OCI-M1 (cell line): ENCODE data around the gene ERCC2.
"Not testable (repeated sequence)": the region's sequence is repeated elsewhere in the genome, so short reads cannot be mapped to it uniquely, and the experiment has no call there.

Experiments
- DNase-seq: peaks from one replicate; lab custom pipeline; 2025; lab: John Stamatoyannopoulos, UW

Gene ERCC2

DNA sequence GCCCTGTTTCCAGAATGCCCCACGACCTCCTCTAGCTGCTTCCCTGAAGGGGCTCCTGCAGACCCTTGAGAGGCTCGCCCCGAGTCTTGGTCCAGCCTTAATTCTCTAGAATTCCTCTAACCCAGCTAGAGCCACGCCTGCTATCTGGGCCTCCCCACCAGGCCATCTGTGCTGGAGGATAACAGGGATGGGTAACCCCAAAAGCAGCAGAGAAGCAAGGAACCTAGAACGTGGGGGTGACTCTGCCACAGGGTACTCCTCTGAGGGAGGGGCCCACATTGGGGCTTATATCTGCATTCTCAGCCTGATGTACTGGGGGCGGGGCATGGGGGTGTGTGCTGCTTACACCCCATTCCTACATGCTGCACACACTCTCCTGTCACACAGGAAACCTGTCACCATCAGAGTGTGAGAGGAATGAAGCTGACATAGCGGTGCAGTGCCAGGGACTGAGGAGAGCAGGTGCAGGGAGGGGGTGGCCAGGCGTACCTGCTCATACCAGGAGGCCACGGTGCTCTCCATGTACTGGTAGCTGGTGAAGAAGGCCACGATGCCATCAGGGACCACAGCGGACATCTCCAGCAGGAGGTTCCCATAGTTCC, 16.0 kb downstream of the ERCC2 start:
- DNase-seq = no peak

DNA sequence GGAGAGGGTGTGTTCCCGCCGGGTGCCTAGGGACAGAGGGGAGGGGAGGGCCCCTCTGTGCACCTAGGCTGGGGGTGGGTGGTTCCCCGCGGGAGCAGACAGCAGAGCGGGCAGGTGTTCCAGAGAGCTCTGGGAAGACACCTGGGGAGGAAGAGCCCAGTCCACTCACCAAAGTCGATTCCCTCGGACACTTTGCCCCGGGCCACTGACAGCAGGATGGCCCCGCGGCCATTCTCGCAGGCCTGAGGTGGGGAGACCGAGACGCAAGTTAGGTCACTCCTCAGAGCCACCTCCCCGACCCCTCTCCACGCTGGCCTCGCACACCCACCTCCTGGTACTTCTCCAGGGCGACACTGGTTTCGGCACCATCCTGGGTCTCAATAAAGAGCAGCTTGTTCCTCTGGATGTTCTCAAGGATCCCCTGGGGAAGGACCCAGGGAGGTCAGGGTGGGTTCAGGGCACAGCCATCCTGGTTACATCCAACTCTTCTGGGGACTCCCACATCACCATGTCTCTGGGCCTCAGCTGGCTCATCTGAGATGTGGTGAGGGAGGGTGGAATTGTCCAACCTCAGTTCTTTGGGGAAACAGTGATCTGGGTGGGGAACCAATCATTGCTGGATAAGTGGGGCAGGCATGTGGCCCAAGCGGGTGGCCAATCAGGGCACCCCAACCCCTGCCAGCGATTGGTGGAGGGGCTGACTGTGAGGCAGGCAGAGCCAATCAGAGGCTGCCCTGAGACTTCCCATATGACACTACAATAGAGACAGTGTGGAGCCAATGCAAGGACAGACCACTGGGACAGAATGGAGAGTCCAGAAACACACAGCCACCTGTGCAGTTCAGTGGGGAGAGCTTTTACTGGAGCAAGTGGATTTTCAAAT, 17.2 kb downstream of the ERCC2 start:
- DNase-seq = no peak

DNA sequence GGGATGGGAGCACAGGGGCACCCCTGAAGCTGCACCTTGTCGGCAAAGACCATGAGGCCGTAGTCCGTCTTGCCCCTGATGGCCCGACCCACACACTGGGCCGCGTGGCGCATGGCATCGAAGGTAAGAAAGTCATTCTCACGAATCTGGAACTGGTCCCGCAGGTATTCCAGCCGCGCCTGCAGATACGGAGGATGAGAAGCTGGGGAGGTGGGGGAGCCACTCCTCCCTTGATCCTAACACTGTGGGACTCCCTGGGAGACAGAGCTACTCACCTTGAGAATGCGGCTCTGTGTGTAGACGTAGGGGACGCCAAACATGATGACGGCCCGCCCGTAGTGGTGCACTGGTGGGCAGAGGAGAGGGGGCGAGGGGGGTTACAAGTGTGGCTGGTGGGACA, 17.9 kb downstream of the ERCC2 start:
- no peak for DNase-seq

DNA sequence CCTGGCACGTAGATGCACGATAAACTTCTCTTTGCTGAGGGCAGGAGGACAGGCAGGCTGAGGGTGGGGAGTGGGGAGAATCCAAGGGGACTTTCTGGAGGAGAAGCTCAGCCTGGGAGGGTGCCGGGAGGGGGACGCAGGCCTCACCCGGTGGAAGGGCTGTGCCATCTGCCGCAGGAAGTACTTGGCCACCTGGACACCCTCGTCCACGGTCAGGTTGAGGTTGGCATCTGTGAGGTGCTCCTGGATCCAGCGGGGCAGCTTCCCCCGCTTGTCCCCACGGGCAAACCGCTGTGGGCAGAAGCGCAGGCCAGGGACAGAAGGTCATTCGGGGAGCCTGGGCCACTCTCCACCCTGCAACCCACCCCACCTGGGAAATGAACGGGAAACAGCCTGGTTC, 18.3 kb downstream of the ERCC2 start:
- no peak for DNase-seq

DNA sequence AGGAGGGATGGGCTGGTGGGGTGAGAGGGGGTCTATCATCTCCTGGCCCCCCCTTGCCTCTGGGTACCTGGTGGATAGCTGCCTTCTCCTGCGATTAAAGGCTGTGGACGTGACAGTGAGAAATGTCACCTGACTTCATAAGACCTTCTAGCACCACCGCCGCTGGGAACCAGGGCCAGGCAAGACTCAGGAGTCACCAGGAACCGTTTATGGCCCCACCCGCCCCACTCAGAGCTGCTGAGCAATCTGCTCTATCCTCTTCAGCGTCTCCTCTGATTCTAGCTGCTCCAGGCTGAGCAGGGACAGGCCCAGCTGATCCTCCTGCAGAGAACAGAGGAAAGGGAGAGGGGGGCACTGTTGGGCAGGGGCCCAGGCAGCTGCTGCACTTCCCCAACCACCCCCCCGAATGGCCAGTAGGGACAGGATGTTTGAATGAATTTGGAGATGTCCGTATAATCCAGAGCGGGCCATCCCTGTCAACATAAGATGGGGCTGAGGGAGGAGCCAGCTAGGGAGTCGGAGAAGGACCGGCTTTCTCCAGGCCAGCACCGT, 18.9 kb downstream of the ERCC2 start:
- DNase-seq = no peak

DNA sequence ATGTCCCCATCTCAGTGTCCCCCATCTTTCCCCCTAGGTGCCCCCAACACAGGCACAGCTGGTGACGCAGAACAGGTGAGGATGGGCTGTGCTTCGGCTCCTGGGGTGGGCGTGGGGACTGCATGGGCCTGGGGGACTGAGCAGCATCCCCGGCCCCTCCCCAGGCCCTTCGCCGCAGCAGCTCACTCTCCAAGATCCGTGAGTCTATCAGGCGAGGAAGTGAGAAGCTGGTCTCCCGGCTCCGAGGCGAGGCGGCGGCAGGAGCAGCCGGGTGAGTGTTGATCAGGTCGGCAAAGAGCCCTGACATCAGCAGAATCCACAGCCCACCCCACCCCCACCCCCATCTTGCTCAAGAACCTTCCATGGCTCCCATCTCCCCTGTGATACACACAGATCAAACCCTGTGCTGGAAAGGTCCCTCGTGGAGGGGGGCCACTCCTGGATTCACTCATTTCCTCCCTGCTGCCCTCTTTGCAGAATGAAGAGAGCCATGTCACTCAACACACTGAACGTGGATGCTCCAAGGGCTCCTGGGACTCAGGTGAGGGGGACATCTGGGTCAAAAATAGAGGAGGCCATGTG, 19.8 kb downstream of the ERCC2 start:
- DNase-seq = no peak

DNA sequence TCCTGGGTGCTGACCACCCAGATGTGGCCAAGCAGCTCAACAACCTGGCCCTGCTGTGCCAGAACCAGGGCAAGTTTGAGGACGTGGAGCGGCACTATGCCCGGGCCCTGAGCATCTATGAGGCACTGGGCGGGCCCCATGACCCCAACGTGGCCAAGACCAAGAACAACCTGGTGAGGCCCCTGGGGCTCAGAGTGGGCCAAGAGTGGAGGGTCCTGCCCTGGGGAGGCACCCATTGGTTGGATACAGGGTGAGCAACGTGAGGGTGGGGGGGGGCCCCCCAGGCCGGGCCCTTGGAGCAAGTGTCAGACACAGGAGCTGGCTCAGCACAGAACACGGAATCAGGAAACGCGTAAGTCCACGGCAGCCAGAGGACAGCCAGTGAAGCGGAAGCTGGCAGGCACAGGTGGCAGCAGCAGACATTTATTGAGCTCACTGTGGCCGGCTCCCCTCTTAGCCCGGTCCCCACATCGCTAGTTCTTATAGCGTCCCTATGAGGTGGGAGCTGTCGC, 20.9 kb downstream of the ERCC2 start:
- no peak for DNase-seq

DNA sequence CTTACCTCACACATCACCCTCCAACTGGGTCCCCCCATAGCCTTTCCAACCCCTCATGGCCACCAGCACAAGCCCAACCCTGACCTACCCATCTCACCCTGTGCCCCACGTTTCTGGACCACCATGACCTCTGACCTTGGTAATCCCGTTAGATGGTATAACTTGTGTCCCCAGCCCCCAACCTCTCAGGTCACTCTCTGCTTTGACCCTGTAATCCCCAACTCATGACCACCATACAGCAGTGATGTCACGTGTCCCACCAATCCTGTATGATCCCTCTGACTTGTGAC, 21.3 kb downstream of the ERCC2 start:
- DNase-seq = no peak

DNA sequence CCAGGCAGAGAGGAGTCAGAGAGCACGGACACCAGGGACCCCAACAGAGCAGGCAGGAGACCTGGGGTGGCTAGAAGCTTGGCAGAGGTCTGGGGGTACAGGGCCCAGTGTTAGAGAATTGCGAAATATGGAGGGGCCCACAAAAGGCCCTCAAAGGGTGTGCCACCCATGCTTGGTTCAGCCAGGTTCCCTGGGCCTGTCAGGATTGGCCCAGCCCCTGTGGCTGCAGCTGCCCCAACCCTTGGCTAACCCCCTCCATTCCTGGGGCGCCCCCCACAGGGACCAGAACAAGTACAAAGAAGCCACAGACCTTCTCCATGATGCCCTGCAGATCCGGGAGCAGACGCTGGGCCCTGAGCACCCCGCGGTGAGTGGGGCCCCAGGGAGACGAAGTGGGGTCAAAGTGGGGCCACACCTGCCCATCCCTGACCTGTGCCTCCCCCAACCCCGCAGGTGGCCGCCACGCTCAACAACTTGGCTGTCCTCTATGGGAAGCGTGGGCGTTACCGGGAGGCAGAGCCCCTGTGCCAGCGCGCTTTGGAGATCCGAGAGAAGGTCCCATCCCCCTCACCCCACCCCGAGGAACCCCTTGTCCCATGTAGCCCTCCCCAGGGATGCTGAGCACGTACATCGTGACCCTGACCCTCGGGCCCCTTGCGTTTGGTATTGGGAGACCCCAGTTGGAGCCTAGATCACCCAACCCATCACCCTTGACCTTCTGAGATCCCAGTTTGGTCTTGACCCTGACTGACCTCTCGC, 21.8 kb downstream of the ERCC2 start:
- DNase-seq = no peak

DNA sequence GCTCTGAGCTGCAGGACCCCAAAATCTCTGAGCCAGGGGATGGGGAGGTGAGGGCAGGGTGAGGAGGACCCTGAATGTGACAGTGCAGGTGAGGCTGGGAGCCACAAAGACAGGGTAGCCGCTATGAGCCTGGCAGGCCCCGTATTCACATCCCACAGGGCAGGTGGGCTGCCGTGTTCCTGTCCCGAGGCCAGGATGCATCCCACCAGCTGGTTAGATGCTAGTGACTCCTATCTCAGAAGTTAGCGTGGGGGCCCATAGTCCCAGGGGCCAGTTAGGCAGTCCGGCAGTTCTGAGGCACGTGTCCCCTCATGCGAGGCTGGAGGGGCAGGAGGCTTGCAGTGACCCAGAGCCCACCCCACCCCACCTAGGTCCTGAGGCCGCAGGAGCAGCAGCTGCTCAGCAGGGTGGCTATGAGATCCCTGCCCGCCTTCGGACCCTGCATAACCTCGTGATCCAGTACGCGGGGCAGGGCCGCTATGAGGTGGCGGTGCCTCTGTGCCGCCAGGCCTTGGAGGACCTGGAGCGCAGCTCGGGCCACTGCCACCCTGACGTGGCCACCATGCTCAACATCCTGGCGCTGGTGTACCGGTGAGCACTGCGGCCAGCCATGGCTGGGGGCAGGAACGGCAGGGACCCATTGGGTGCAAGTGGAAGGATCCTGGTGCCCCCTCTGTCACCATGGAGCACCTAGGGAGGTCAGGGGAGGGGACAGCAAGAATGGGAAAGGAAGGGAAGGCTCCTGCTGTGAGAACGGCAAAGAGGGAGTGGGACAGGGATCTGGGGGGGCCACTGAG, 22.6 kb downstream of the ERCC2 start:
- no peak for DNase-seq

DNA sequence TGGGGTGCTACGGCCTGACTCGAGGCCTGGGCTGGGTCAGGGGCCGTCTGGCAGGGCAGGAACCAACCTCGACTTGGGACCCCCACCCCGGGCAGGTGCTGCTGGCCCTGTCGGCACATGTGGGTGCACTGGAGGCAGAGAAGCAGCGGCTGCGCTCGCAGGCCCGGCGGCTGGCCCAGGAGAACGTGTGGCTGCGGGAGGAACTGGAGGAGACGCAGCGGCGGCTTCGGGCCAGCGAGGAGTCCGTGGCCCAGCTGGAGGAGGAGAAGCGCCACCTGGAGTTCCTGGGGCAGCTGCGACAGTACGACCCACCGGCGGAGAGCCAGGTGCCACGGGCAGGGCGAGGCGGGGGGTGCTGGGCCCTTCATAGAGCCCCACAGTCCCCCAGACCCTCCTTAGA, 23.9 kb downstream of the ERCC2 start:
- DNase-seq = no peak

DNA sequence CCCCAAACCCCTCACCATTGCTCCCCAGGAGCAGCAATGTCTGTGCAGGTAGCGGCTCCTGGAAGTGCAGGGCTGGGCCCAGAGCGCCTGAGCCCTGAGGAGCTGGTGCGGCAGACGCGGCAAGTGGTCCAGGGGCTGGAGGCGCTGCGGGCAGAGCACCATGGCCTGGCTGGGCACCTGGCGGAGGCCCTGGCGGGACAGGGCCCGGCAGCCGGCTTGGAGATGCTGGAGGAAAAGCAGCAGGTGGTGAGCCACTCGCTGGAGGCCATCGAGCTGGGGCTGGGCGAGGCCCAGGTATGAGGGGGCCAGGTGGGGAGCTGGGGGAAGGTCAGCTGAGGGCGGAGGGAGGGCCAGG, 24.9 kb downstream of the ERCC2 start:
- no peak for DNase-seq

DNA sequence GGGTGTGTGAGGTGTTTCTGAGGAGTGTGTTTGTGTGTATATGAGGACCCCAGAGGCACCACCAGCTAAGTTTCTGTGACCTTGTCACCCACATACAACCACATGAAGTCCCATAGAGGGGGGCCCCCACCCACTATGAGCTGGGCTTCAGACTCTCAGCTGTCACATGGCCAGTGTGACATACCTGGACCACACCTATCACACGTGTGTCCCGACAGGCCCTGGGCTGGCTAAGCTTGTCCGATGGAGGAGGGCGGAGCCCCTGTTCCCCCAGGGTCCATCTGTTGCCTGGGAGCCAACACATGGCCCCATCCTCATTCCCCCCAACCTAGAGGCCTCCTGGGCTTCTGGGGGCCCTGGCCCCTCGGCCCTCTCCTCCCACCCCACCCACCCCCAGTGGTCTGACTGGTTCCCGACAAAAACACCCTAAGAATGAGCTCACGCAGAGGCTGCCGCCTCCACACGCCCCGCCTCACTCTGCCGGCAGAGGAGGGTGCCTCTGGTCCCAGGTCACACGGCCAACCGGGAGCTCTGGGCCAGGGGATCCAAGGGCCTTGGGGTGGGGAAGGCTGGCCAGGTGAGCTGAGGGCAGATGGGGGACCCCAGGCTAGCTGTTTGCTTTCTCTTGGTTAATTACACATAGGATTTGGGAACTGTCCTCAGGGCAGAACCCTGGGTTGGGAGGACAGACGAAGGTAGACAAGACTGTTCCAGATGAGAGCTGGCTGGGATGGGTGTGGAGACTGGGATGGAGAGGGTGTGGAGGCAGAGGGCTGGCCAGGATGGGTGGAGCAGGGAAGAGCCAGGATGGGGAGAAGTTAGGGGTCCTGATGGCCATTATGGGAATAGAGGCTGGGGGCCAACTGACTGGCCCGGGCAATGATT, 25.5 kb downstream of the ERCC2 start:
- no peak for DNase-seq

DNA sequence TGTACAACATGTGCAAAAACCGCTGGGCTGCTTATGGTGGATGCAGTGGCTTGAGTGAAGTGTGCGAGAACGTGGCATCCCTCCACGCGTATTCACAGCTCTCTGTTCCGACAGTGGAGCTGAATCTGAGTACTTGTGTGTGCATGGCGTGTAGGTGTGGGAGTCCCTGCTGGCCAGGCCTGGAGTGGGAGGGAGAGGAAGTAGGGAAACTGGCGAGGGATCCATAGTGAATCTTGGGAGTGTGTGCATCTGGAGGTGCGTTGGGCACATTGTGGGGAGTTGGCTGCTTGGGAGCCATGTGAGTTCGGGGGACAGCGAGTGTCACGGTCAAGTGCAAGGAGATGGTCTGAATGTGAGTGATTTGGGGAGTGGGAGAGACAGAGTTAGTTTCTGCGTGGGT, 27.5 kb downstream of the ERCC2 start:
- no peak for DNase-seq

DNA sequence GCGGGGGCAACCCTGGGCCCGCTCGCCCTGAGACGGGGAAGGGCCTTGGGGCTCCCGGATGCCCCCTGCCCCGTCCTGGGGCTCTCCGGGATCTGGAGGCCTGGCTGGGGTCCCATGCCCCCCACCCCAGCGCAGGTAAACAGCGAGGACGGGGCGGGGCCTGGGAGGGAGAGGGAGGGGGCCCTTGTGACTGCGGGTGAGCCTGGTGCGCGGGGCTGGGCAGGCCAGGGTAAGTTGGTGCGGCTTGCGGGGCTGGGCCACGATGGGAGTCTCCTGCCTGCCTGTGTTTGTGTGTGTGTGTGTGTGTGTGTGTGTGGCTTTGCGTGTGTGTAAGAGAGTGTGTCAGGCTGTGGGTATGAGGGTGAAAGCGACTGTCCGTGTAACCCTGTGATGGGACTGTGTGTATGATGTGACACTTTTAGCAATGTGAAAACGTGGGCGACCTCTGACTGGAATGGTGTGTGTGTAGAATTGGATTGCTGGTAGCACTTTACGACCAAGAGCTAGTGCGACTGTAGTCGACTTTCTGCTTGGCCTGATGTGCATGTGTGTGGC, 29.4 kb downstream of the ERCC2 start:
- no peak for DNase-seq

DNA sequence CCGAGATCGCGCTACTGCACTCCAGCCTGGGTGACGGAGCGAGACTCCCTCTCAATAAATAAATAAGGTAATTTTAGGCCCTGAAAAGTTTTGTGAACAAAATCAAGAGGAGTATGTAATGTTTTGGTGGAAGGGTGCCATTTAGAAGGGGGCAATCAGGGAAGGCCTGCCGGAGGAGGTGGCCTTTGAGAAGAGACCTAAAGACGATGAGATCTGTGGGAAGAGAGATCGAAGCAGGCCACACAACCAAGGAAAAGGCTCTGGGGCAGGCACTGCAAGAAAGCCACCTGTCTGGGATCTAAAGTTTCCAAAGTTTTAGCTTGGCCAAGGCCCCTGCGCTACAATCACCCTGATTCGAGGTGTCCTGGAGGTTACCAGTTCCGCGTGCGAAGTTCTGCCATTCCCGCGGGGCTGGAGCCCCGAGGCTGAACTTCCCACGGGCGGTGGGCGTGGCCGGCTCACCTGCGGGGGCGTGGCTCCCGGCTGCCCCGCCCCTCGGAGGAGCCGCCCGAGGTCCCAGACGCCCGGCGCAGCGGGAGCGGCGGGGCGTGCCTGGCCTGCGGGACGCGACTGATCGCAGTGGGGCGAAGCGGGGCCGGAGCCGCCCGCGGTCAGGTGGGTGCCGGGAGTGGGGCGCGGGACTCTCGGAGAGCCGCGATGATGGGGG, 30.0 kb downstream of the ERCC2 start, which contains the start of gene KLC3:
TSS of gene KLC3 (plus strand) at position 519 of the 667 bp plus-strand sequence. CDS start 4,792 bp downstream, outside the sequence.
- peak; percentile 31 for DNase-seq

DNA sequence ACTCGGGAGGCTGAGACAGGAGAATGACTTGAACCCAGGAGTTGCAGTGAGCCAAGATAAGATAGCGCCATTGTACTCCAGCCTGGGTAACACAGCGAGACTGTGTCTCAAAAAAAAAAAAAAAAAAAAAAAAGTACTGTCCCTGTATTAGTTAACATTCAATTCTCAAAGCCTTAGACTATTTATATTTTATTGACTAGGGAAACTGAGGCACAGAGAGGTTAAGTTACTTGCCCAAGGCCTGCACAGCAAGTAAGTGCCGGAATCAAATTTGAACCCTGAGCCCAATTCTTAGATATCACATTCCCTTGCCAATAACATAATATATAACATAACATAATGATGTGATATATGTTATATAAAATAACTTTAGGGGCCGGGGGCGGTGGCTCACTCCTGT, 30.7 kb downstream of the ERCC2 start:
- DNase-seq = no peak

DNA sequence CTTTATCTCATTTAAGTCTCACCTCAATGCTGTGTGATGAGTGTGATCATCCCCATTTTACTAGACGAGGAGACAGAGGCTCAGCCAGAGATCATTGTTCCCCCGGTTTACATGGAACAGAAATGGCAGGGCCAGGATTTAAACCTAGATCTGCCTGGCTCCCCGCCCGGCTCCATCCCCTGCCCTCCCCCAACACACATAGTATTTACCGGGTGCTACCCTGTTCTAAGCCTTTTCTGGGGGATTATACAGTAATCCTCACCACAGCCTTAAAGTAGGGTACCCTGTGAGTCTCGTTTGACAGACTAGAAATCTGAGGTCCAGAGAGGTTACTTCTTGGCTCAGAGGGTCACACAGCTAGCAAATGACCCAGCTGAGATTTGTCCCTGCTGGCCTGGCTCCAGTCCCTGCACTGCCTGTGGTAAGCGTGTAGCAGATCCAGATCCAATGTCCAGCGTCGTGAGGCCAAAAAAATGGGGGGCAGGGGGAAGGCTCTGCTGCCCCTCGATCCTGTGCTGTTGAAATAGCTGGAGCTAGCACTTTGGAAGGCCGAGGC, 33.6 kb downstream of the ERCC2 start:
- no peak for DNase-seq

DNA sequence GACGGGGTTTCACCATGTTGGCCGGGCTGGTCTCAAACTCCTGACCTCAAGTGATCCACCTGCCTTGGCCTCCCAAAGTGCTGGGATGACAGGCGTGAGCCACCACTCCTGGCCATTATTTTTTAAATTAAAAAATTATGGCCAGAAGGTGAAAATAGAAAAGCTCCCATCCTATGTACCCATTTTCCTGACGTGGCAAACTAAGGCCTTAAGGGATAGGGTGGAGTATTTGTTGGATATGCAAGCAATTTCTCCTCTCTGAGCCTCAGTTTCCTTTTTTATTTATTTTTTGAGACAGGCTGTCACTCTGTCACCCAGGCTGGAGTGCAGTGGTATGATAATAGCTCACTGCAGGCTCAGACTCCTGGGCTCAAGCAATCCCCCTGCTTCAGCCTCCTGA, 35.5 kb downstream of the ERCC2 start:
- DNase-seq = not testable (repeated sequence)
